Adrenal gland (tissue), 12 donors: ENCODE data around the gene TP73. TPM values are rescaled to one million over a fixed set of nuclear protein-coding genes. Genes with fewer than 3 reads are reported as not detected.
A peak's percentile ranks its signal among the peaks of the same experiment; 100 is the strongest.

ENCODE experiments used
- DNase-seq, 7 donors: peaks; one replicate each; pipeline ENCODE4 v3.0.0-alpha.2; 2019 to 2020
- H3K27ac ChIP-seq, 5 donors: fragments of 200-600 bp; sonication (generic) in 4 of 5; 1 replicate in 3 of 5; 2 replicates in 2 of 5; pipeline versions ENCODE4 v1.5.1 to v1.8.0; 2016 to 2020; ENCODE audit warnings: mild to moderate bottlenecking in 1 of 5
- H3K27me3 ChIP-seq: fragments of 200-600 bp; 2 replicates; pipeline ENCODE4 v1.8.0; 2021
- H3K36me3 ChIP-seq, 2 donors: fragments of 200-600 bp; replicated peaks in 1 of 2; 1 replicate in 1 of 2; 2 replicates in 1 of 2; pipeline versions ENCODE4 v1.5.1 to v1.8.0; 2018 to 2022
- H3K4me1 ChIP-seq, 2 donors: fragments of 200-600 bp; replicated peaks in 1 of 2; 1 replicate in 1 of 2; 2 replicates in 1 of 2; pipeline versions ENCODE4 v1.5.1 to v1.8.0; 2018 to 2021
- H3K4me3 ChIP-seq, 4 donors: fragments of 200-600 bp; sonication (generic) in 3 of 4; one replicate each; pipeline ENCODE4 v1.5.1; 2016 to 2018
- H3K9me3 ChIP-seq, 3 donors: fragments of 200-600 bp; sonication (generic) in 1 of 3; replicated peaks in 1 of 3; 1 replicate in 2 of 3; 2 replicates in 1 of 3; pipeline versions ENCODE4 v1.5.1 to v1.8.0; 2016 to 2021
- POLR2A ChIP-seq, 2 donors: fragments of 450-650 bp; IDR thresholded peaks; one replicate each; pipeline ENCODE4 v1.6.1; 2017; ENCODE audit warnings: antibody characterized with exemption in 2 of 2, mild to moderate bottlenecking in 2 of 2, moderate library complexity in 1 of 2
- WGBS, 4 donors: extraction: QIAGEN DNeasy Blood & Tissue Kit in 2 of 4; methylation state at CpG; one replicate each; pipeline versions ENCODE4 v1.1.5 to v1.1.7; 2013 to 2017; 5-methylcytosine and 5-hydroxymethylcytosine counted together
- intact Hi-C, 2 donors: fragments of 100-400 bp; cut with DNase I; formaldehyde crosslinking; loops; one replicate each; pipeline versions ENCODE4 v1.14.1 to v1.15.0; 2022 to 2023
- polyA plus RNA-seq, 3 donors: library from polyadenylated mRNA; stranded (reverse); fragments of 200-250 nt in 2 of 3; fragments of 350-450 nt in 1 of 3; fragmentation: Illumina TruSeq in 1 of 3; extraction: RNeasy Lipid Tissue Mini Kit (QIAGEN cat#74804) in 1 of 3; gene quantifications; one replicate each; pipeline ENCODE4 v1.2.3, GENCODE V29; 2013 to 2014
- total RNA-seq, 9 donors: library from RNA; depleted of rRNA in 4 of 9; stranded (reverse); fragments of >200 nt in 4 of 9; fragments of 120-200 nt in 1 of 9; fragmentation: NEBNext Ultra II Directional in 1 of 9; extraction: Animal tissue kit (Norgen Biotek cat#: 25700) in 1 of 9; gene quantifications; one replicate each; pipeline versions ENCODE4 v1.1.0 to v1.2.4, GENCODE V29; 2013 to 2023
- TF ChIP-seq, protein P1 (sequence below), 6 experiments: fragments of 450-650 bp in 4 of 6; fragments of 200-600 bp in 2 of 6; sonication (generic) in 1 of 6; IDR thresholded peaks; 1 replicate in 5 of 6; 2 replicates in 1 of 6; pipeline versions ENCODE4 v1.5.1 to v1.8.0; 2016 to 2021; ENCODE audit warnings: antibody characterized with exemption in 6 of 6, mild to moderate bottlenecking in 2 of 6, moderate library complexity in 1 of 6
- donor health status: healthy with polysubstance abuse.
- donor health status: Bipolar disorder and iron deficiency.
- donor health status: DM: yes; HTN: yes; CAD: no.
- donor health status: DM: no; HTN: no; CAD: no.
- donor health status: DM: no; HTN: no; CAD: no.
- donor health status: DM: yes; HTN: yes; CAD: no.

Gene TP73
- total and polyA plus RNA-seq, 12 donors: 0.03 to 0.22 (median 0.14) TPM; not detected in 6

DNA sequence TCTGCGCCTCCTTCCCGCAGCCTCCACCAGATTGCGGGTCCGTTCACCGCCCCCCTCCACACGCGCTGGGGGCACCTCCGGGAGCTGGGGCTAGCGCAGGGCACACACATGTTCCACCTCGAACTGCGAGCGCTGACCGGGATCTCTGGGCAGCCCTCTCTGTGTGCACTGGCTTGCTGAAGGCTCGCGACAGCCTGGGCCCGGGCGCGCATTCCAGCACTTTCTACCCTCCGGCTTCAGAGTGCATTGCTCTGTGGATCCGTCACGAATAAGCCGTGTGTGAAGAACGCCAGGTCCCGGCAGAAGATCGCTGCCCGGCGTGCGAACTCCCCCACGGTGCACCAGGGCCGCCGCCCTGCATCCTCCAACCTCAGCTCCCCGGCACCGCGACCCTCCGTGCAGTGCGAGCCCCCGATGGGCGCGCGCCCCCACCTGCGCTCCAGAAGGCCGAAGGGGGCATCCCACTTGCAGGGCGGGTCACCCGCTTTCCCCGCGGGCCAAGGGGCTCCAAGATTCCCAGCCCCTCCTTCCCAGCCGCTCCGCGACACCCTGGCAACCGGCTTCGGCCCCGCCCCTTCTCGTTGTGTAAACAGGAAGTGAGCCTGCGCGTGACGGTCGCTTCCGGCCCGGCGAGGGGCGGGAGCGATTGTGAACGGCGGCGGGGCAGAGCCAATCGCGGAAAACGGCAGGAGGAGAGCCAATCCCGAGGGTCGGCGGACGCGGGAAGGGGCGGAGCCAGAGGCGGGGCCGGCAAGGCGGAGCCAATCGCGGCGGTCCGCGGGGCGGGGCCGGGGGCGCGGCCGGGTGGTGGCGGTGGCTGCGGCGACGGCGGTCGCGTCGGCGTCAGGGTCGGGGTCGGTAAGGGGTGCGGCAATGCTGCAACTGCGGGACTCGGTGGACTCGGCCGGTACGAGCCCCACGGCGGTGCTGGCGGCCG lies 27.8 kb upstream of the TP73 start, which contains the start of gene TPRG1L:
TSS of gene TPRG1L (plus strand) at position 816 of the 937 bp plus-strand sequence. CDS start at position 874, 58 bp downstream.
- peak within 1 kb of the TSS in 4 of 5 donors; percentile 52 to 97 (median 82) for H3K27ac ChIP-seq
- H3K4me3 ChIP-seq: peak within 1 kb of the TSS; percentile 26 to 100 (median 50)
- WGBS, 4 donors: 0 to 1% (median 1%) methylated on average over 27 to 108 of the region's 108 CpGs
- peak; percentile 98 to 99 (median 98) for DNase-seq
- no peaks in the 10 kb centered on the region for H3K9me3 ChIP-seq
- intact Hi-C loops: no loop called here
- H3K36me3 ChIP-seq: peaks cover 0 to 23% of the 10 kb centered on the region in 2 donors
- peaks cover 15 to 32% of the 10 kb centered on the region in 2 donors for H3K4me1 ChIP-seq
- TF ChIP-seq, protein P1, sequence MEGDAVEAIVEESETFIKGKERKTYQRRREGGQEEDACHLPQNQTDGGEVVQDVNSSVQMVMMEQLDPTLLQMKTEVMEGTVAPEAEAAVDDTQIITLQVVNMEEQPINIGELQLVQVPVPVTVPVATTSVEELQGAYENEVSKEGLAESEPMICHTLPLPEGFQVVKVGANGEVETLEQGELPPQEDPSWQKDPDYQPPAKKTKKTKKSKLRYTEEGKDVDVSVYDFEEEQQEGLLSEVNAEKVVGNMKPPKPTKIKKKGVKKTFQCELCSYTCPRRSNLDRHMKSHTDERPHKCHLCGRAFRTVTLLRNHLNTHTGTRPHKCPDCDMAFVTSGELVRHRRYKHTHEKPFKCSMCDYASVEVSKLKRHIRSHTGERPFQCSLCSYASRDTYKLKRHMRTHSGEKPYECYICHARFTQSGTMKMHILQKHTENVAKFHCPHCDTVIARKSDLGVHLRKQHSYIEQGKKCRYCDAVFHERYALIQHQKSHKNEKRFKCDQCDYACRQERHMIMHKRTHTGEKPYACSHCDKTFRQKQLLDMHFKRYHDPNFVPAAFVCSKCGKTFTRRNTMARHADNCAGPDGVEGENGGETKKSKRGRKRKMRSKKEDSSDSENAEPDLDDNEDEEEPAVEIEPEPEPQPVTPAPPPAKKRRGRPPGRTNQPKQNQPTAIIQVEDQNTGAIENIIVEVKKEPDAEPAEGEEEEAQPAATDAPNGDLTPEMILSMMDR (IDR thresholded peaks at IDR 0.05): peak in 1 of 6 experiments; percentile 8
- peak in 1 of 2 donors; percentile 49 for TF ChIP-seq POLR2A (IDR thresholded peaks at IDR 0.05)
- H3K27me3 ChIP-seq: no peaks in the 10 kb centered on the region

DNA sequence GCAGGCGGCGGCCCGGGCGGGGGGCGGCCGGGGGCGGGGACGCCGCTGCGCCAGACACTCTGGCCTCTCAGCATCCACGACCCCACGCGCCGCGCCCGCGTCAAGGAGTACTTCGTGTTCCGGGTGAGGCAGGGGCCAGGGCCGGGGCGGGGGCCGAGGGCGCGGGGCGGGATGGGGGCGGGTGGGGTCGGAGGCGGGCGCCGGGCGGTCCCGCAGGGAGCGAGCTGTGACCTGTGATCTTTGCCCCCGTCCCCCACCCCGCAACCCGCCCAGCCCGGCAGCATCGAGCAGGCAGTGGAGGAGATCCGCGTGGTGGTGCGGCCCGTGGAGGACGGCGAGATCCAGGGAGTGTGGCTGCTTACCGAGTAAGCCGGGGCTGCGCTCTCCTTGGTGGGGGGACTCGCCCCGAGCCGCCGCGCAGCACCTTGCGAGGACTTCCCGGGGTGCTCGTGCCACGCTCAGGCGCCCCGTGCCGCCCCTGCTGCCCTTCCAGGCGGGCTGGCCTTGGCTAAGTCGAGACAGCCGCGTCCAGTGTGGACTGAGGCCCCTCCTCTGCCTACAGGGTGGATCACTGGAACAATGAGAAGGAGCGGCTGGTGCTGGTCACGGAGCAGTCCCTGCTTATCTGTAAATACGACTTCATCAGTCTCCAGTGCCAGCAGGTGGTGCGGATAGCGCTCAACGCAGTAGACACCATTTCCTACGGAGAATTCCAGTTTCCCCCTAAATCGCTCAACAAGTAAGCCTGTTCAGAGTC lies 27.0 kb upstream of the TP73 start:
- 3 to 35% (median 4%) methylated on average over 3 to 69 of the region's 71 CpGs for WGBS, 4 donors
- Histone ChIP-seq H3K9me3 (no peaks in the 10 kb centered on the region), H3K27ac (peak overlapping the region in 4 of 5 donors; percentile 52 to 97 (median 82)), H3K4me3 (peak overlapping the region in 3 of 4 donors; percentile 23 to 100 (median 73)), H3K27me3 (no peaks in the 10 kb centered on the region), H3K36me3 (peaks cover 0 to 31% of the 10 kb centered on the region in 2 donors), H3K4me1 (peaks cover 15 to 32% of the 10 kb centered on the region in 2 donors)
- peak; percentile 39 to 85 (median 67) for DNase-seq
- intact Hi-C loops: no loop called here
- TF ChIP-seq, protein P1 (IDR thresholded peaks at IDR 0.05): no peak
- TF ChIP-seq POLR2A (IDR thresholded peaks at IDR 0.05): peak in 1 of 2 donors; percentile 80

DNA sequence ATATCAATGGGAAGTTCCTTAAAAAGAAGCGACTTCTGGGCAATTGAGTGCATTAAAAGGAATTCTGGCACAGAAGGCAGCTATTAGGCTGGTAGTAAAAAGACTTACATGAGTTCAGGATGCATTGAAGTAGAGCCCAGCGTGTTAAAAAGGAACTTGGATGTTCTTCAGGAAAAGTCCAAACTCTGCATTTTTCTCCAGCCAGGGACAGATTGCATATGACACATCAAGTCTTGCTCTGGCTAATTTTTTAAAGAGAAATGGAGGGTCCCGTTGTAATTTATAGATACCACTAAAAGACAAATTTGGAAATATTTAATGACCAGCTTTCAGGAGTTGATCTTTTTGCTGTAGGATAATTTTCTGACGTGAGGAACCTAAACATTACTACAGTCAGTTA lies 26.3 kb upstream of the TP73 start:
- intact Hi-C loops: no loop called here

More for the DNA sequence above, 26.3 kb upstream of the TP73 start:
- TF ChIP-seq, protein P1 (IDR thresholded peaks at IDR 0.05): no peak
- no peak for TF ChIP-seq POLR2A (IDR thresholded peaks at IDR 0.05)
- Histone ChIP-seq H3K9me3 (no peaks in the 10 kb centered on the region), H3K4me1 (peaks cover 15 to 32% of the 10 kb centered on the region in 2 donors), H3K36me3 (peaks cover 0 to 37% of the 10 kb centered on the region in 2 donors), H3K4me3 (no peak overlapping the region), H3K27ac (peak overlapping the region in 3 of 5 donors; percentile 78 to 97 (median 85)), H3K27me3 (no peaks in the 10 kb centered on the region)
- DNase-seq: no peak
- WGBS, 4 donors: 73 to 80% (median 75%) methylated on average over 4 of the region's 4 CpGs
